Glomerular endothelial cell (primary cell): ENCODE results near the gene SDK1. TPM values are rescaled to one million over a fixed set of nuclear protein-coding genes. Genes with fewer than 3 reads are reported as not detected.

Source experiments
- DNase-seq: peaks from one replicate; pipeline ENCODE4 v3.0.0-alpha.2; 2011; ENCODE audit warnings: low read depth, low spot score; ENCODE audit errors: extremely low read depth
- total RNA-seq: library from RNA; depleted of rRNA; stranded (reverse); fragments of >200 nt; gene quantifications from 2 replicates; pipeline ENCODE4 v1.2.3, GENCODE V29; 2015

Gene SDK1
- total RNA-seq, 1 donor from 2014 or later, result 2.3 TPM

GRCh38 chr7:3998060-3998459 lies 697.0 kb downstream of the SDK1 start:
- no peak for DNase-seq

DNA sequence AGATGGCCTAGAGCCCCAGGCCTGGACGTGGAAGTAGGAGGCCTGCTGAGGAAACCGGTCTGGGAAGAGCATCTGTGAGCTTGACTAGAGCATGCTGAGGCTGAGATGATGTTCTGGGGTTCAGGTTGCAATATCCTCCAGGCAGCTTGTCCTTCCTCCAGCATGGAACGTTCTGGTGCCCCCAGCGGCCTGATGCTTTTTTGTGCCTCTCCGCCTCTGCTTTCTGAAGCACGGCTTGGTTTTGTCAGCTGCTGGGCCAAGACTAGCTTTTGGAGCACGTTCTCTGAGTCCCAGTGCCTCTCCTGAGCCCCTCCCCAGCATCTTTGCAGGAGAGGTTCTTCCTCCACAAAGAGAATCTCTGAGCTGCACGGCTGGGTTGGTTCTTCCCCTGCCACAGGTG lies 699.1 kb downstream of the SDK1 start:
- DNase-seq, result no peak

GRCh38 chr7:4000934-4001333 lies 699.9 kb downstream of the SDK1 start:
- DNase-seq, result no peak

DNA sequence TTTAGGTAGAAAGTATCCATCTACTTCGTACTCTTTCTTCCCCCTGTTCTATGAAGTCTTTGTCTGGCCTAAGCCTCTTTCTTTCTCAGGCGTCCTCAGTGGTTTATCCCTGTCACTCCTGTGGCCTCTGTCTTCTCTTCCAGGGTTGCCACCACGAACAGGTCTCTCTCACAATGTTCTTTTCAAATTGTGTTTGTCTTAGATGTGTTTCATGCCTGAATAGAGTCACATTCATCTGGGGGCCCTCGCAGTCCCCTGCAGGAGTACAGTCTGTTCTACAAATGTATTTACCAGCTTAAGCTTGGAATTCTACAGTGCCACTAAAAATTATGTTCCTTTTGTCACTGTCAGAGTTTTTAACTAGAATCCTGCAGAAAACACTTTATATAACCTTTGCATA lies 700.7 kb downstream of the SDK1 start:
- DNase-seq, result no peak

DNA sequence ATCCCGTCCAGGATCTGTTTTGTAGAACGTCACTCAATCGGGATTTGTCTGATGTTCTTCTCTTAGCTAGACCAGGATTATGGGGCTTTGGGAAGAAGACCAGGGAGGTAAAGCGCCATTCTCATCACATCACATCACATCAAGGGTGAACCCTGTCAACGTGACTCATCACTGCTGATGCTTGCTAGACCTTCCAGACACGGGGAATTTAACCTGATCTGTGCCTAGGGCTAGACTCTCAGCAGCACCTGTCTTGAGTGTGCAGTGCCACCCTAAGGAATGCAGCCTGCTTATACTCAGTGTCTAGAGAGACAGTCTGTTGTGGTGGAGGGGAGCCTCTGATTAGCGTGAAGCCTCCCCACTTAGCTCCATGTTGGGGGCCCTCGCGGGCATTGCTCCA lies 702.5 kb downstream of the SDK1 start:
- DNase-seq, result no peak

DNA sequence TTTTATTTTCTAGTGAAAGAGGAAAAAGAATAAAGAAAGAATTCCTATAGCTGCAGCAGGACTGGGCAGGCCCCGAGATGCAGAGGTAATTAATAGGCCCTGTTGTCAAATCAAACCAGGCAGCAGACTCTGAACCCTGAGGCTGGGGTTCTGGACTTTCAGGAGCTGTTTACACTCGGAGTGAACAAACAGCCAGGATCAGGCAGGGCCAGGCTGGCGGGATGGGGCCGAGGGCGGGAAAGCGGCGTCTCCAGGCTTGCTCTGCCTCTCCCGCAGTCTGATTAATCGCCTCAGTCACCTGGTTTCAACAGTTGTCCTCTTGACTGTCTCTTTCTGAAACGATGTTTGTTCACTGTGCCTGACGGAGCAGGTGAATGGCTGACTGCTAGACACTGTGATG lies 705.6 kb downstream of the SDK1 start:
- DNase-seq, result no peak

- DNase-seq, result no peak
Measured at GRCh38 chr7:4009211-4010060, 708.4 kb downstream of the SDK1 start.

- no peak for DNase-seq
Measured at GRCh38 chr7:4010061-4010605, 709.1 kb downstream of the SDK1 start.

DNA sequence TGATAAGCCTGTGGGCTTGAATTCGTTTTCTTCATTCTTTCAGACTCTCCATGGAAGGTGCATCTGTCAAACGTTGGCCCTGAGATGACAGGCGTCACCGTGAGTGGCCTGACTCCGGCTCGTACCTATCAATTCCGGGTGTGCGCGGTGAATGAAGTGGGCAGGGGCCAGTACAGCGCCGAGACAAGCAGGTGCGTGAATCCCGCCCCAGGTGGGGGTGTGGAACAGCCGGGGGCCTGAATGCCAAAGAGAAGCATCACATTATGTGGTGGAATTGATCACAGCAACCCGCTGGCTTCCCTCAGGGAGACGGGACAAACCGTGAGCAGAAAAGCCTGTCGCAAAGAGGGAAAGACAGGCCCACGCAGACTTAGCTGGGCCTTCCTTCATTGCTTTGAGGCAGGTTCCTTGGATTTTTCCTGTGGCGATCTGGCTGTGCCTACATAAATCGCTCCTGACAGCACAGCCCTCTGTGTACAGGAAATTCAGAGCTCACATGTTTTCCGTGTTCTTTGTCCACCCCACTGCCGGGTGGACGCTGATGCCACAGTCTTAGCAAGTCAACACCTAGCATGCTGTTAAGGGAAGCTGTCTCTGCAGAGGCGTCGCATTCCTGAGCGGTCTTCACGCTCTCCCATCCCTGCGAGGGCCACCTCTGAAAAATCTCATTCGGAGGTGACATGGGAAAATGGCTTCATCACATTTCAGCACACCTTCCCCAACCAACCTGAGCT lies 710.0 kb downstream of the SDK1 start:
- no peak for DNase-seq

DNA sequence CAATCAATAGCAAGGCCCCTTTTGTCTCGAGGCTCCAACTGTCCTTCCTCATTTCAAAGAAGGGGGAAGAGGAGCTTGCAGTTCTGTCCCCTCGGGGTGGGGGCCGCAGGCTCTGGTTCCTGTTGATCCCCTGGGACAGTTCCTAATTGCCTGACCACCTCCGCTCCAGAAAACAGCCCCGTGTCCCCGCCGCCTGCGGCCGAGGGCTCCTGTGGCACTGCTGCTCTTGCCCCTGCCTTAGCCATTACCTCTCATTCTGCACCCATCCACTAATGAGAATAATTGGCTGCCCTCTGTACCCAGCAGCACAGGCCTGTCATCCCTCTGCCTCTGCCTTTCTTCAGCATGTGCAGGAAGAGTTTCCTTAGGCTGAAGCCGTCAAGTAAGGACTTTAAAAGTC lies 712.7 kb downstream of the SDK1 start:
- no peak for DNase-seq

DNA sequence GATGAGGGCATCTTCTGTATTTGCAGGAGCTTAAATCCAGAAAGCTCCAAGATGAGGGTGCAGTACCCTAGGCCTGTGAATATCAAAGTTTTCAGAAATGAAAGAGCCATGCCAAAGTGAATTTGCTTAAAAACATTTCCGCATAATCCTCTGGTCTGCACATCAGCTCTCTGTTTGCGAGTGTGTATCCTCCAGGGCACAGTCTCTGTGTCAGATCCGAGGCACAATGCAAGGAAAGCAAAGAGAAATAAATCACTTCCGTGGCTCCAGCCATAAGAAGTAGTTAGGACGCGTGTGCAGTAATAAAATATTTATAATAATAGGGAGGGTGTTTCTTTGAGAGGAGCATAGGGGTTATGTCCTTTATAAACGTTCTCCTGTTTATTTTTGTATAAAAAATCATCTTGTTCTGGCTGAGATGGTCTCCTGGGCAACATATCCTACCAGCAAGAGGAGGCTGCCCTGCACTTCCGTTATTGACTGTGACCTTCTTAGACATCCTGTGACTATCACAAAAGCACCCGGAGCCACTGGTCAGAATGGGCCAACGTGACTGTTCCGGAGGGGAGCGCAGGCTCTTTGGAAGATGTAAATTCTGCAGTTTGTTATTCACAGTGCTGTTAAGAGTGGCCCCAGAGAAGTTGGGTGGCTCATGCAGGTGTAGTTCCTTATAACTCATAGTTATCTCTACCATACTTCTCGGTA lies 713.4 kb downstream of the SDK1 start:
- no peak for DNase-seq

GRCh38 chr7:4015371-4015770 lies 714.3 kb downstream of the SDK1 start:
- no peak for DNase-seq

DNA sequence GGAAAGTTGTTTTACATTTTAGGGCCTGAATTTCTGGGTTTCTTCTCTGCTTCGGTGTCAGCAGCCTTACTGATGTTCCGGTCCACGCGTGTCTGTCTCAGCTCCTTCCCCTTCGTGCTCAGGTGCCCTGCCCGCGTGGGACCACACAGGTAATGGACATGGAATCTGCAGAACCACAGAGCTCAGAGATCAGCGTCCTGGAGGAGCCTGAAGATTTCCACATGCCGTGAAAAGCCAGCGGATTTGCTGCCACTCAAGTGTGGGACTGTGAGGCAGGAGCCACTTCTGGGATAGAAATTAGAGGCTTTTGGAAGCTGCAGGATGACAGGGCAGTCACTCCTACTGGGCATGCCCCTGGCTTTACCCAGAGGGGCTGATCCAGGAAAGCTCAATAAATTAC lies 714.9 kb downstream of the SDK1 start:
- DNase-seq, result no peak

GRCh38 chr7:4017081-4017480 lies 716.0 kb downstream of the SDK1 start:
- DNase-seq, result no peak

DNA sequence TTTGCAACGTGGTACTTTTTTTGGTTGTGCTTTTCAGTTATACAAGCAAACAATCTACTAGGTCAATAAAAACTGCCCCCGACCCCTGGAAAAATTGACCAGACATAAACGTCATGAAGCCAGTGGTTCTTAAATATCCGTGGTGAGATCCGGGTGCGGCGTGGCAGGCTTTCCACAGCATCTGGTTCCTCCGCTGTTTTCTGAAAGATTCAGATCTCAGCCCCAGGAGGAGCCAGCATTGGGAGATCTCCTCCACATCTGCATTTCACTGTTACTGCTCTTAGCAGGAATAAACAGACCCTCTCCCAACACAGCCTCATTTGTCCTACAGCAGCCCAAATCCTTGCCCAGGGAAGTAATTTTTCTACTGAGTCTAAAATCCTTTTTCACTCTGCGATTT lies 716.7 kb downstream of the SDK1 start:
- DNase-seq, result no peak

DNA sequence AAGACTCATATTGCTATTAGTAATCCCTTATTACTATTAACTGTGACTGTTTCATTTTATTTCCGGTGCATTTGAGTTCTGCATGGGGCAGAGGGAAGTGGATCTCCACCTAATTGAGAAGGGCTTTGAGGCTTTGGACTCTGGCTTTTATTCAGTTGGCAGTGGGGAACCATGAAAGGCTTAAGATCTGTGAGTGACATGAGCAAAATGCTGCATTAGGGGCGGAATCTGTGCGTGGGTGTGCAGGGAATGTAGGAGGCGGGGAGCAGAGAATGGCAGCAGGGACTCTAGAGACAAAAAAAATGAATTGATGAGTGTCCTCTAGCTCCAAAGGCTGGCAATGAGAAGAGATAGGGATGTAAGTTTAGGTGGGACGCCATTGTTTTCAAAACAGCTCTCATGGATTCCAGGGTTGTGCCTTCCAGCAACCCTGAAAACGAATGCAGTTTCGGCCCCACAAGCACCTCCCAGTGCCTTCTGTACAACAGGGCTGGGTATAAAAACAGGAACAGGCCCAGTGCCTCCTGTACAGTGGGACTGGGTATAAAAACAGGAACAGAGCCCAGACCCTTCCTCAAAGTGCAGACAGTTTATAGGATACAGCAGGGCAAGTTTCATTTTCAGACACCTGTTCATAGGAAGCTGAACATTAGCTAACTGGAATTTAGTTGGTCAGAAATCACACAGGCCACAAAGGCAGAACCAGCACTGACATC lies 717.7 kb downstream of the SDK1 start:
- no peak for DNase-seq

DNA sequence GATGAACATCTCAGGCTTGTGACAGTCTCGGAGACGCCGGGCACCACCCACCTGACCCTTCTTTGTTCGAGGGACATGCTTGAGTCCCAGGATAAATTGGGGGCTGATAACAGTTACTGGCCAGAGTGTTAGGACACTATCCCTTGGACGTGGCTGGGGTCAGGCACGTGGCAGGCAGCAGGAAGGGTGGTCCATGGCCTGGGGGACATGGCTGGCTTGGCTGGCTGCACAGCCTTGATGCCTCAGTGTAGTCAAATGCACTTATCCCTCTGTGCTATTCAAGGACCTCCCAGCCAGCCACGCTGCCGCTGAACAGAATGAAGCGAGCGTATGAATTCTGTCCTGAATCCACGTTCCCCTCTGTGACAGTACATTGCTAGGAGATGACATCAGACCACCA lies 719.0 kb downstream of the SDK1 start:
- no peak for DNase-seq

DNA sequence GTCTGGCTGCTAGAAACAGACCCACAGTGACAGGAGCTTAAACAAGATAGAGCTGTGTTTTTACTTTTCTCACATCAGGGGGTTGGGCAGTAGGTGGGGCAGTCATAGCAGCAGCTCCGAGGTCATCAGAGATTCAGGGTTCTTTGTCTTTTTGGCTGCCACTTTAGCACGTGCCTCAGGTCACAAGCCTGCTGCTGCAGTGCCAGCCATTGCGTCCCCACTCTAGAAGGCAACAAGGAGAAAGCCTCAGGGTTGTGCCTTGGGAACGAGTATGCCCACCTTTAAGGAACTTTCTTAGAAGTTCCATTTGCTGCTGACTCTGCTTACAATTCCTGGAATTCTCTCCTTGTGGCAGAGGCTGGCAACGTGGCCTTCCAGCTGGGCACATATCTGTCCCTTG lies 720.4 kb downstream of the SDK1 start:
- DNase-seq, result no peak

GRCh38 chr7:4022265-4022664 lies 721.2 kb downstream of the SDK1 start:
- DNase-seq, result no peak

GRCh38 chr7:4023502-4023901 lies 722.5 kb downstream of the SDK1 start:
- no peak for DNase-seq

GRCh38 chr7:4024133-4024532 lies 723.1 kb downstream of the SDK1 start:
- DNase-seq, result no peak
